ENCODE results near the gene GAST. TPM values are rescaled to one million over a fixed set of nuclear protein-coding genes. Genes with fewer than 3 reads are reported as not detected.

The GAST gene
- total RNA-seq, 1 donor from 2014 or later: not detected

DNA sequence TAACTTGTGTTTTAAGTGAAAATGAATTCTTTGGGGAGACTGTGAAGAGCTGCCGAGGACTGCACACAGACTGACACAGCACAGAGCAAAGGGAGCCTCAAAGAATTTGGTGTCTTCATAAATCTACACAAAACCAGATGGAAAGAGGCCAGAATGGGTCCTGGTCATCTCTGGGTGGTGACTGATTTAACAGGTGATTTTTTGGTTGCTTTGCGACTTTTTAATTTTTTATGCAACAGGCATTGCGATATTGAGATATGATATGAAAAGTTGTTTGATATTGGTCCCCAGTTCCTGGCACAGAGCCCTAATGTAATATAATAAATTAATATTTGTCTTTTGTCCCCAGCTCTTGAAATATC is 36.1 kb upstream of the GAST start:
- H4K20me1 ChIP-seq (ENCODE audit: insufficient read depth, low read length): no peaks in the 10 kb centered on the region
- Mint-ChIP-seq H3K36me3 (ENCODE audit: low read depth, unreplicated experiment) (no peaks in the 10 kb centered on the region), H3K4me1 (ENCODE audit: low read depth, unreplicated experiment) (peaks cover 14% of the 10 kb centered on the region), H3K9me3 (ENCODE audit: unreplicated experiment) (peaks cover 3% of the 10 kb centered on the region), H3K27me3 (ENCODE audit: low read depth, unreplicated experiment) (no peaks in the 10 kb centered on the region), H3K4me3 (ENCODE audit: unreplicated experiment) (no peak overlapping the region), H3K27ac (ENCODE audit: unreplicated experiment) (peak overlapping the region; percentile 38)
- H3K4me3 ChIP-seq (ENCODE audit: insufficient read depth, low read depth, low read length): no peak overlapping the region
- no peak overlapping the region for H3K9ac ChIP-seq (ENCODE audit: low read length)
- no peaks in the 10 kb centered on the region for H3K36me3 ChIP-seq (ENCODE audit: insufficient read depth, low read length)
- FAIRE-seq (no peak), DNase-seq (ENCODE audit: low read depth) (no peak)
- no peak overlapping the region for H3K4me2 ChIP-seq (ENCODE audit: low read length)
- H3K27me3 ChIP-seq (ENCODE audit: insufficient read depth, low read length): no peaks in the 10 kb centered on the region
- H3K4me1 ChIP-seq (ENCODE audit: insufficient read depth, low read length): peaks cover 12% of the 10 kb centered on the region
- no peak for TF ChIP-seq EZH2 (IDR thresholded peaks at IDR 0.05; ENCODE audit: insufficient read depth, low read length)
- TF ChIP-seq, protein P1, sequence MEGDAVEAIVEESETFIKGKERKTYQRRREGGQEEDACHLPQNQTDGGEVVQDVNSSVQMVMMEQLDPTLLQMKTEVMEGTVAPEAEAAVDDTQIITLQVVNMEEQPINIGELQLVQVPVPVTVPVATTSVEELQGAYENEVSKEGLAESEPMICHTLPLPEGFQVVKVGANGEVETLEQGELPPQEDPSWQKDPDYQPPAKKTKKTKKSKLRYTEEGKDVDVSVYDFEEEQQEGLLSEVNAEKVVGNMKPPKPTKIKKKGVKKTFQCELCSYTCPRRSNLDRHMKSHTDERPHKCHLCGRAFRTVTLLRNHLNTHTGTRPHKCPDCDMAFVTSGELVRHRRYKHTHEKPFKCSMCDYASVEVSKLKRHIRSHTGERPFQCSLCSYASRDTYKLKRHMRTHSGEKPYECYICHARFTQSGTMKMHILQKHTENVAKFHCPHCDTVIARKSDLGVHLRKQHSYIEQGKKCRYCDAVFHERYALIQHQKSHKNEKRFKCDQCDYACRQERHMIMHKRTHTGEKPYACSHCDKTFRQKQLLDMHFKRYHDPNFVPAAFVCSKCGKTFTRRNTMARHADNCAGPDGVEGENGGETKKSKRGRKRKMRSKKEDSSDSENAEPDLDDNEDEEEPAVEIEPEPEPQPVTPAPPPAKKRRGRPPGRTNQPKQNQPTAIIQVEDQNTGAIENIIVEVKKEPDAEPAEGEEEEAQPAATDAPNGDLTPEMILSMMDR (IDR thresholded peaks at IDR 0.05; ENCODE audit: insufficient read depth, low read depth, low read length): no peak
- no peaks in the 10 kb centered on the region for H3K9me3 ChIP-seq (ENCODE audit: insufficient read depth, low read depth, low read length)
- no peak overlapping the region for H2AFZ ChIP-seq (ENCODE audit: low read depth, low read length)
- no peak overlapping the region for H3K27ac ChIP-seq (ENCODE audit: low read depth, low read length)
- no peaks in the 10 kb centered on the region for H3K79me2 ChIP-seq (ENCODE audit: insufficient read depth, low read length)

DNA sequence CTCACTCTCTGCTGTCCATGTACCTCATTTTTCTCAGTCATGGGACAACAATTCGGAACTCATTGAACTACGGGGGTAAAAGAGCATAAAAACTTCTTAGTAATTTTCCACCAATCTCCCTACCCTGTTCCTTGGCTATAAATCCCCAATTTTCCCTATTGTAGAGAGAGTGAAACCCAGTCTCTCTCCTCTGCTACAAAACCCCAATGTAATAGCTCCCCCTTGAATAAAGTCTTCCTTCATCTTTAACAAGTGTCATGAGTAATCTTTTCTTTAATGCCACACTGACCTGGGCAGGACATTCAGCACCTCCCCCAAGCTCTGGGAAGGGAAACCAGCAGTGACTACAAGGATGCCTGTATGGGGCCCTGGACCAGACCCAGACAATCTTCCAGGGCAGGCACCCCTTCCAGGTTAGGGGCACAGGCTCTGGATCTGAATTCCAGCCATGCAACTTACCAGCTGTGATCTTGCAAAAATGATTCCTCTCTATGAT is 33.7 kb upstream of the GAST start:
- Histone ChIP-seq H3K36me3 (ENCODE audit: insufficient read depth, low read length) (no peaks in the 10 kb centered on the region), H3K79me2 (ENCODE audit: insufficient read depth, low read length) (no peaks in the 10 kb centered on the region), H2AFZ (ENCODE audit: low read depth, low read length) (peak overlapping the region; percentile 62), H3K4me3 (ENCODE audit: insufficient read depth, low read depth, low read length) (peak overlapping the region; percentile 36), H3K27me3 (ENCODE audit: insufficient read depth, low read length) (no peaks in the 10 kb centered on the region), H4K20me1 (ENCODE audit: insufficient read depth, low read length) (no peaks in the 10 kb centered on the region), H3K27ac (ENCODE audit: low read depth, low read length) (peak overlapping the region; percentile 7), H3K9ac (ENCODE audit: low read length) (peak overlapping the region; percentile 35), H3K9me3 (ENCODE audit: insufficient read depth, low read depth, low read length) (no peaks in the 10 kb centered on the region), H3K4me2 (ENCODE audit: low read length) (peak overlapping the region; percentile 83), H3K4me1 (ENCODE audit: insufficient read depth, low read length) (peaks cover 12% of the 10 kb centered on the region)
- peak overlapping the region; percentile 58 for H3K4me3 Mint-ChIP-seq (ENCODE audit: unreplicated experiment)
- no peak for DNase-seq (ENCODE audit: low read depth)
- H3K9me3 Mint-ChIP-seq (ENCODE audit: unreplicated experiment): peaks cover 3% of the 10 kb centered on the region
- no peak for FAIRE-seq
- peak overlapping the region; percentile 92 for H3K27ac Mint-ChIP-seq (ENCODE audit: unreplicated experiment)
- H3K4me1 Mint-ChIP-seq (ENCODE audit: low read depth, unreplicated experiment): peaks cover 12% of the 10 kb centered on the region
- peaks cover 4% of the 10 kb centered on the region for H3K27me3 Mint-ChIP-seq (ENCODE audit: low read depth, unreplicated experiment)
- H3K36me3 Mint-ChIP-seq (ENCODE audit: low read depth, unreplicated experiment): peaks cover 3% of the 10 kb centered on the region
- TF ChIP-seq, protein P1 (IDR thresholded peaks at IDR 0.05; ENCODE audit: insufficient read depth, low read depth, low read length): no peak
- no peak for TF ChIP-seq EZH2 (IDR thresholded peaks at IDR 0.05; ENCODE audit: insufficient read depth, low read length)

DNA sequence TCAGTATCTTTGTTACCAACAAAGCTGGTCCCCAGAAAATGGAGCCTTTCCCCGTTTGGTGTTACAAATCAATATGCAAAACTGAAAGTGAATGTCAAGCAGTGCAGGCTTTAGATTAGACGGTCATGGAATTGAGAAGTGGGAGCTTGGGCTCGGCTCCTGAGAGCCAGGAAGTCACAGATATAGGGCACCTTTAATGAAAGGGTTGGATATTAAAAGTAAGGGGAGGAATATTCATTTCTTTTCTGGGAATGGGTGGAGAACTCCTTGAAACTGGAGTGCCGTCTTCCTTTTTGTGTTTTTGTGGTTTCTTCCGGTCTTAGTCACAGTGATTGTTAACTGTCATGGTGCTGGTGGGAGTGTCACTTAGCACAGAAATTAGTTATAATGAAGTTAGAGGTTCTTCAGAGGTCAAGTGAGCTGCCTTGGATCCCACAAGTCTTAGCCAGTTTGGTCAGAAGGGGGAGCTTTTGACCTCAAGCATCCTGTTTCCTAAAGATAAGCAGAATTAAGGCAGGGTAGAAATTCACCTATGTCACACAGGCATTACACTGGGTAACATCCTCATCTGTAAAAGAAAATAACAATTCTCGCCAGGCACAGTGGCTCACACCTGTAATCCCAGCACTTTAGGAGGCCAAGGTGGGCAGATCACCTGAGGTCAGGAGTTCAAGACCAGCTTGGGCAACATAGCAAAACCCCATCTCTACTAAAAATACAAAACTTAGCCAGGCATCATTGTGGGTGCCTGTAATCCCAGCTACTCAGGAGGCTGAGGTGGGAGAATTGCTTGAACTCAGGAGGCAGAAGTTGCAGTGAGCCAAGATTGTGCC is 33.0 kb upstream of the GAST start:
- Mint-ChIP-seq H3K27me3 (ENCODE audit: low read depth, unreplicated experiment) (peaks cover 4% of the 10 kb centered on the region), H3K36me3 (ENCODE audit: low read depth, unreplicated experiment) (peaks cover 3% of the 10 kb centered on the region), H3K27ac (ENCODE audit: unreplicated experiment) (peak overlapping the region; percentile 92), H3K9me3 (ENCODE audit: unreplicated experiment) (peaks cover 3% of the 10 kb centered on the region), H3K4me3 (ENCODE audit: unreplicated experiment) (peak overlapping the region; percentile 58), H3K4me1 (ENCODE audit: low read depth, unreplicated experiment) (peaks cover 12% of the 10 kb centered on the region)
- Histone ChIP-seq H3K4me3 (ENCODE audit: insufficient read depth, low read depth, low read length) (peak overlapping the region; percentile 36), H3K36me3 (ENCODE audit: insufficient read depth, low read length) (no peaks in the 10 kb centered on the region), H3K4me1 (ENCODE audit: insufficient read depth, low read length) (peaks cover 12% of the 10 kb centered on the region), H3K27me3 (ENCODE audit: insufficient read depth, low read length) (peaks cover 3% of the 10 kb centered on the region), H3K9me3 (ENCODE audit: insufficient read depth, low read depth, low read length) (no peaks in the 10 kb centered on the region), H3K27ac (ENCODE audit: low read depth, low read length) (peak overlapping the region; percentile 7), H4K20me1 (ENCODE audit: insufficient read depth, low read length) (no peaks in the 10 kb centered on the region), H3K9ac (ENCODE audit: low read length) (peak overlapping the region; percentile 35), H3K79me2 (ENCODE audit: insufficient read depth, low read length) (no peaks in the 10 kb centered on the region), H3K4me2 (ENCODE audit: low read length) (peak overlapping the region; percentile 83), H2AFZ (ENCODE audit: low read depth, low read length) (peak overlapping the region; percentile 62)
- FAIRE-seq (no peak), DNase-seq (ENCODE audit: low read depth) (peak; percentile 74)
- TF ChIP-seq, protein P1 (IDR thresholded peaks at IDR 0.05; ENCODE audit: insufficient read depth, low read depth, low read length): no peak
- TF ChIP-seq EZH2 (IDR thresholded peaks at IDR 0.05; ENCODE audit: insufficient read depth, low read length): no peak

Measured in astrocyte (in vitro differentiated cells and primary cell).